Caco-2 (cell line): ENCODE results near the gene NCAM2. TPM values are rescaled to one million over a fixed set of nuclear protein-coding genes. Genes with fewer than 3 reads are reported as not detected.

Experiments used
- BruUV-seq: library from RNA; stranded (reverse); fragments of 400-500 nt; replicated peaks from 2 replicates; lab custom pipeline; 2021; lab: Mats Ljungman, UMichigan
- CTCF ChIA-PET: fragments of 300-600 bp; sonication (Branson Sonifier 250); formaldehyde crosslinking; loops from one replicate; lab custom pipeline; 2022; ENCODE audit warnings: antibody characterized with exemption; lab: Charles Lee
- POLR2A ChIA-PET: fragments of 300-600 bp; sonication (Branson Sonifier 250); formaldehyde crosslinking; loops from one replicate; lab custom pipeline; 2022; ENCODE audit warnings: antibody characterized with exemption; lab: Charles Lee
- DNase-seq, 2 experiments: peaks; one replicate each; pipeline versions ENCODE4 v3.0.0 to v3.0.0-alpha.2; 2020 to 2022
- H3K27me3 ChIP-seq: replicated peaks from 2 replicates; pipeline ENCODE4 v1.6.0; 2011; ENCODE audit warnings: low read length; ENCODE audit not compliant: control insufficient read depth, insufficient read depth
- H3K36me3 ChIP-seq: 2 replicates; pipeline ENCODE4 v1.5.1; 2011; ENCODE audit warnings: low read length; ENCODE audit not compliant: control insufficient read depth, insufficient read depth
- H3K4me1 ChIP-seq: fragments of 250-450 bp; sonication (Bioruptor Pico); 2 replicates; pipeline ENCODE4 v1.5.1; 2020; ENCODE audit warnings: mild to moderate bottlenecking
- H3K4me3 ChIP-seq: 2 replicates; pipeline ENCODE4 v1.5.1; 2011; ENCODE audit warnings: low read depth, mild to moderate bottlenecking, control low read depth, low read length
- H3K9me3 ChIP-seq: fragments of 250-450 bp; sonication (Bioruptor Pico); 2 replicates; pipeline ENCODE4 v1.5.1; 2020; ENCODE audit warnings: mild to moderate bottlenecking, moderate library complexity
- H3K27ac Mint-ChIP-seq: one replicate; pipeline ENCODE4 v1.8.0; 2022; ENCODE audit warnings: mixed read lengths; ENCODE audit not compliant: unreplicated experiment
- H3K27me3 Mint-ChIP-seq: one replicate; pipeline ENCODE4 v1.8.0; 2022; ENCODE audit warnings: mixed read lengths; ENCODE audit not compliant: insufficient read depth, unreplicated experiment
- H3K36me3 Mint-ChIP-seq: one replicate; pipeline ENCODE4 v1.8.0; 2022; ENCODE audit warnings: mild to moderate bottlenecking, mixed read lengths; ENCODE audit not compliant: insufficient read depth, unreplicated experiment
- H3K4me1 Mint-ChIP-seq: one replicate; pipeline ENCODE4 v1.8.0; 2022; ENCODE audit warnings: low read depth, mixed read lengths; ENCODE audit not compliant: unreplicated experiment
- H3K4me3 Mint-ChIP-seq: one replicate; pipeline ENCODE4 v1.8.0; 2022; ENCODE audit warnings: mild to moderate bottlenecking, moderate library complexity, mixed read lengths; ENCODE audit not compliant: unreplicated experiment
- H3K9me3 Mint-ChIP-seq: one replicate; pipeline ENCODE4 v1.8.0; 2022; ENCODE audit warnings: mixed read lengths; ENCODE audit not compliant: unreplicated experiment
- CTCF ChIP-seq, 2 experiments: fragments of 200-600 bp in 1 of 2; IDR thresholded peaks; 1 replicate in 1 of 2; 2 replicates in 1 of 2; pipeline versions ENCODE4 v1.5.1 to v1.8.0; 2011 to 2022; ENCODE audit warnings: antibody characterized with exemption in 1 of 2, control low read depth in 1 of 2, inconsistent platforms in 1 of 2, low read depth in 1 of 2, low read length in 1 of 2, mild to moderate bottlenecking in 1 of 2, moderate library complexity in 1 of 2; ENCODE audit not compliant: insufficient read depth in 1 of 2, severe bottlenecking in 1 of 2, unreplicated experiment in 1 of 2
- intact Hi-C: fragments of 100-400 bp; cut with micrococcal nuclease; formaldehyde crosslinking; loops from one replicate; pipeline ENCODE4 v1.10.0; 2022; ENCODE audit not compliant: unreplicated experiment
- total RNA-seq: library from RNA; stranded (reverse); gene quantifications from 2 replicates; pipeline ENCODE4 v1.2.3, GENCODE V29; 2022

Gene NCAM2
- total RNA-seq, 1 experiment from 2014 or later, result not detected

- TF ChIP-seq CTCF (IDR thresholded peaks at IDR 0.05; ENCODE audit: insufficient read depth in 1 of 2, low read depth in 1 of 2, low read length in 1 of 2, severe bottlenecking in 1 of 2, unreplicated experiment in 1 of 2), result peak; percentile 5 to 37
- H3K36me3 Mint-ChIP-seq, result no peaks in the 10 kb centered on the region
- Histone ChIP-seq H3K4me1 (no peaks in the 10 kb centered on the region), H3K4me3 (no peak overlapping the region), H3K27me3 (no peaks in the 10 kb centered on the region), H3K36me3 (no peaks in the 10 kb centered on the region), H3K9me3 (no peaks in the 10 kb centered on the region)
- H3K27ac Mint-ChIP-seq, result no peak overlapping the region
- no peaks in the 10 kb centered on the region for H3K27me3 Mint-ChIP-seq
- POLR2A ChIA-PET, result no interaction called here
- no peak overlapping the region for H3K4me3 Mint-ChIP-seq
- intact Hi-C loops, result loop anchor here (1.0 kb wide), 1 partner anchor 689 kb away; no protein-coding TSS in a partner anchor
- H3K4me1 Mint-ChIP-seq, result no peaks in the 10 kb centered on the region
- CTCF ChIA-PET, result no interaction called here
- no TSS peak for BruUV-seq
- no peaks in the 10 kb centered on the region for H3K9me3 Mint-ChIP-seq
- DNase-seq, result peak in 1 of 2 experiments; percentile 3
These were observed 234.1 kb downstream of the NCAM2 start for GRCh38 chr21:21232320-21232719.

DNA sequence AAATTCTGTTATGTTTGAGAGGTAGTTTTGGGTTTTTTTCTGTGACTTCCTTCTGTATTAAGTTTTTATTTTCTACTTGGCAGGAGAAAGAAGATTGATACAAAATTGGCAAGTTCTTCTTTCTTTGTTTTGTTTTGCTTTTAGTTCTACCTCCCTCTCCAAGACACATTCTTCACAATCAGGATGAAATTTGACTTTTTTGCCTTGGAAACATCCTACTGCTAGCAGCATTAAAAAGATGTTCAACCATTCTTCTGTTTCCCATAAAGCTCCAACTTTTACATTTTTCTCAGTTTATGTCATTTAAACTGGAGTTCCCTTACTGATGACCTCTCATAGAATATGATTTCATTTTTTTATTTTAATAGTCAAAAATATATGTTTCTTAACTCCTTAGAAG lies 234.8 kb downstream of the NCAM2 start:
- Mint-ChIP-seq H3K4me1 (no peaks in the 10 kb centered on the region), H3K4me3 (no peak overlapping the region), H3K27me3 (no peaks in the 10 kb centered on the region), H3K9me3 (no peaks in the 10 kb centered on the region), H3K36me3 (no peaks in the 10 kb centered on the region), H3K27ac (no peak overlapping the region)
- Histone ChIP-seq H3K4me1 (no peaks in the 10 kb centered on the region), H3K27me3 (no peaks in the 10 kb centered on the region), H3K9me3 (no peaks in the 10 kb centered on the region), H3K36me3 (no peaks in the 10 kb centered on the region), H3K4me3 (no peak overlapping the region)
- no peak for TF ChIP-seq CTCF (IDR thresholded peaks at IDR 0.05; ENCODE audit: insufficient read depth in 1 of 2, low read depth in 1 of 2, low read length in 1 of 2, severe bottlenecking in 1 of 2, unreplicated experiment in 1 of 2)
- ChIA-PET POLR2A (no interaction called here), CTCF (no interaction called here)
- DNase-seq, result no peak
- BruUV-seq, result no TSS peak
- intact Hi-C loops, result no loop called here

GRCh38 chr21:21236996-21237395 lies 238.8 kb downstream of the NCAM2 start:
- no peak for TF ChIP-seq CTCF (IDR thresholded peaks at IDR 0.05; ENCODE audit: insufficient read depth in 1 of 2, low read depth in 1 of 2, low read length in 1 of 2, severe bottlenecking in 1 of 2, unreplicated experiment in 1 of 2)
- Histone ChIP-seq H3K4me3 (no peak overlapping the region), H3K4me1 (no peaks in the 10 kb centered on the region), H3K36me3 (no peaks in the 10 kb centered on the region), H3K9me3 (no peaks in the 10 kb centered on the region), H3K27me3 (no peaks in the 10 kb centered on the region)
- H3K27me3 Mint-ChIP-seq, result no peaks in the 10 kb centered on the region
- no peaks in the 10 kb centered on the region for H3K9me3 Mint-ChIP-seq
- H3K27ac Mint-ChIP-seq, result no peak overlapping the region
- ChIA-PET POLR2A (no interaction called here), CTCF (no interaction called here)
- no peaks in the 10 kb centered on the region for H3K4me1 Mint-ChIP-seq
- no peak overlapping the region for H3K4me3 Mint-ChIP-seq
- no peak for DNase-seq
- no peaks in the 10 kb centered on the region for H3K36me3 Mint-ChIP-seq
- no TSS peak for BruUV-seq
- intact Hi-C loops, result no loop called here
